ENCODE measurements around the gene FHL1.

FHL1 gene

DNA sequence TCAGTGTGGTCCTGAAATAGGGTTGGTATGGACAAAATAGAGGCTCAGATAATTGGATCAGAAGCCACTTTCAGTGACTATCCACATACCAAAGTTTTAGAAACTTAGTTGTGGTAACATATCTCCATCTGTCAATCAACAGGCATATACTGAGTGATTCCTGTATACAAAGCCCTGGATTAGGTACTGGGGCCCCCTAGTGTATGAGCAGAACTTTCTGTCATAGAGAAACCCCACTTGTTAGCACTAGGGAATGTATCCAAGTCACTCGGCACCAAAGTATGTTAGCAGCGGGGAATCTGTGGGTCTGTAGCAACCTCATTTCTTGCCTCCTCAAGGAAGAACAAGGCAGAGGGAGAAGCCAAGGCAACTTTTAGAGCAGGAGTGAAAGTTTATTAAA, 53.1 kb downstream of the FHL1 start:
- H3K4me1 ChIP-seq (ENCODE audit: control insufficient read depth in 1 of 2, insufficient read depth in 2 of 2, low read length in 2 of 2), result peaks cover 12 to 26% of the 10 kb centered on the region in 2 donors
- no peaks in the 10 kb centered on the region for H3K27me3 ChIP-seq (ENCODE audit: low read depth, low read length)
- H3K4me3 ChIP-seq (ENCODE audit: low read depth in 1 of 2, low read length in 2 of 2), result peak overlapping the region; percentile 16 to 19
- H3K36me3 ChIP-seq (ENCODE audit: control insufficient read depth in 1 of 2, insufficient read depth in 2 of 2, low read length in 2 of 2), result no peaks in the 10 kb centered on the region
- peak overlapping the region; percentile 77 for H3K27ac ChIP-seq (ENCODE audit: low read length)
- H3K9me3 ChIP-seq (ENCODE audit: control insufficient read depth in 1 of 2, low read length in 2 of 2), result no peaks in the 10 kb centered on the region

DNA sequence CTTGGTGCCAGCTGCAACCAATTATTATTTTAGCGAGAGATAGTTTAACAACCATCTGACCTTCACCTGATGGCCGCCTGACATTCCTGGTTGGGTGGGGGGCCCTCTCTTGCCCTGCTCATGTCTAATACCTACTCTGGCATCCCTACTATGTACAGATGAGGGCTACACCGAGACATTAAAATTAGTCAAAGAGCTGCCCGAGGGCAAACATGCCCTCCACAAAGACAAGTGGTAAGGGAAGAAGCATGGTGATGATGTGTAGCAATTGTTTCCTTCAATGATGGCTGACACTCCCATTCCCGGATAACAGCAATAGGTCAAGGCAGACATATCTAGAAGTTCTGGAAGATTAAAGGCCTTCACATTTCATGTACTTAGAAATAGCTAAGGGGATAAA, 54.3 kb downstream of the FHL1 start:
- no peak overlapping the region for H3K4me3 ChIP-seq (ENCODE audit: low read depth in 1 of 2, low read length in 2 of 2)
- H3K27me3 ChIP-seq (ENCODE audit: low read depth, low read length), result no peaks in the 10 kb centered on the region
- H3K4me1 ChIP-seq (ENCODE audit: control insufficient read depth in 1 of 2, insufficient read depth in 2 of 2, low read length in 2 of 2), result peaks cover 8 to 37% of the 10 kb centered on the region in 2 donors
- no peaks in the 10 kb centered on the region for H3K9me3 ChIP-seq (ENCODE audit: control insufficient read depth in 1 of 2, low read length in 2 of 2)
- peak overlapping the region; percentile 49 for H3K27ac ChIP-seq (ENCODE audit: low read length)
- H3K36me3 ChIP-seq (ENCODE audit: control insufficient read depth in 1 of 2, insufficient read depth in 2 of 2, low read length in 2 of 2), result peaks cover 1 to 4% of the 10 kb centered on the region in 2 donors

DNA sequence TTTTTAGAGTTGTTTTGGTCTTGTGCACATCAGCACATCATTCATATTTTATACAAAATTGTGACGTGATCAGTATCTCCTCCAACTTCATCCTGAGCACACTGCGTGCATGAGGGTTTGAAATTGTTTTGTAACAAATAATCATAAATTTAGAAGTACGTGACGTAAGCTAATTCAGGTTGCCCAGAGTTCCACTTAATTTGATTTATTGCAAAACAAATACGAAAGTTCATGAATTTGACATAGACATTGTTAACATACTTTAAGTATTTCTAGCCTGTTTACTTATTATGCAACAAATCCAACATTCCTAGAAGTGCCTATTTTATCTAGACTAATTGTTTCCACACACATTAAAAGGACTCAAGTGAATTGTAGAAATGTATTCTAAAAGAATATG, 55.6 kb downstream of the FHL1 start:
- H3K36me3 ChIP-seq (ENCODE audit: control insufficient read depth in 1 of 2, insufficient read depth in 2 of 2, low read length in 2 of 2), result peaks cover 8 to 13% of the 10 kb centered on the region in 2 donors
- no peaks in the 10 kb centered on the region for H3K27me3 ChIP-seq (ENCODE audit: low read depth, low read length)
- H3K4me1 ChIP-seq (ENCODE audit: control insufficient read depth in 1 of 2, insufficient read depth in 2 of 2, low read length in 2 of 2), result peaks cover 8 to 49% of the 10 kb centered on the region in 2 donors
- H3K9me3 ChIP-seq (ENCODE audit: control insufficient read depth in 1 of 2, low read length in 2 of 2), result no peaks in the 10 kb centered on the region
- peak overlapping the region; percentile 74 for H3K27ac ChIP-seq (ENCODE audit: low read length)
- no peak overlapping the region for H3K4me3 ChIP-seq (ENCODE audit: low read depth in 1 of 2, low read length in 2 of 2)

DNA sequence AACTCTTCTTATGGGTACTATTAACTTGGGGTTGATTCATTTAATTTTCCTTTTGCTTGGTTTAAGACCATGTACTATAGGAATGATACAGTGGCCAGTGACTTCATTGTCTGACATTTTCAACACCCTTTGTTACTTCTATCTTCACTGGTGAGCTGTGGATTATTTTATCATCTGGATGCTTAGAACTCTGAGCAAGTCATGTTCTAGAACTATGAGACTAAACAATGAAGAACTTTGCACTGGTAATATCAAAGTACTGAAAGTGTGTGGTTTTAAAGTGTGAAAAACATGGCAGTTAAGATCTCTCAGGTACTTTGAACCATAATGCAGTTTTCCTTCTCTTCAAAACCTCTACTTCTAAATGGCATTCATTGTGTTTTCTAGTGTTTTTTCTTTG, 56.1 kb downstream of the FHL1 start:
- H3K4me3 ChIP-seq (ENCODE audit: low read depth in 1 of 2, low read length in 2 of 2), result no peak overlapping the region
- peaks cover 11 to 18% of the 10 kb centered on the region in 2 donors for H3K36me3 ChIP-seq (ENCODE audit: control insufficient read depth in 1 of 2, insufficient read depth in 2 of 2, low read length in 2 of 2)
- H3K27ac ChIP-seq (ENCODE audit: low read length), result peak overlapping the region; percentile 74
- no peaks in the 10 kb centered on the region for H3K9me3 ChIP-seq (ENCODE audit: control insufficient read depth in 1 of 2, low read length in 2 of 2)
- peaks cover 8 to 55% of the 10 kb centered on the region in 2 donors for H3K4me1 ChIP-seq (ENCODE audit: control insufficient read depth in 1 of 2, insufficient read depth in 2 of 2, low read length in 2 of 2)
- H3K27me3 ChIP-seq (ENCODE audit: low read depth, low read length), result no peaks in the 10 kb centered on the region

DNA sequence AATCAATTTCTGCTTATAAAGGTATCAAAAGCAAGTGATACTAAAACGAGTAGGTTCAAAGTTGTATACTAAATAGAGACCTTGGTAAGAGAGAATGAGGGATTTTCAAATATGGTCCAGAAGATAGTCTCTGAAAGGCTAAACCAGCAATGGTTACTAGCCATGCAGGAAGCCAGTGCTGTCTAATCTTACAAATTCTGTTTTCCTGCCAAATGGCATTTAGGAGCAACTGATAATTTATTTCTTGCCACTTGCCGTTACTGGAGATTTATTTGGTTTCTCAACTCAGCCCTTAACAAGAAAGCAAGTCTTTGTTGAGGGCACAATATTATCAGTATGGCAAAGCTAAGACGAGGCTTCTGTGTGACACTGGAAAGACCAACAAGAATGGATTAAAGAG, 56.6 kb downstream of the FHL1 start:
- no peaks in the 10 kb centered on the region for H3K27me3 ChIP-seq (ENCODE audit: low read depth, low read length)
- H3K36me3 ChIP-seq (ENCODE audit: control insufficient read depth in 1 of 2, insufficient read depth in 2 of 2, low read length in 2 of 2), result peaks cover 11 to 18% of the 10 kb centered on the region in 2 donors
- peak overlapping the region; percentile 74 for H3K27ac ChIP-seq (ENCODE audit: low read length)
- peaks cover 8 to 58% of the 10 kb centered on the region in 2 donors for H3K4me1 ChIP-seq (ENCODE audit: control insufficient read depth in 1 of 2, insufficient read depth in 2 of 2, low read length in 2 of 2)
- no peaks in the 10 kb centered on the region for H3K9me3 ChIP-seq (ENCODE audit: control insufficient read depth in 1 of 2, low read length in 2 of 2)
- H3K4me3 ChIP-seq (ENCODE audit: low read depth in 1 of 2, low read length in 2 of 2), result peak overlapping the region in 1 of 2 donors; percentile 49

DNA sequence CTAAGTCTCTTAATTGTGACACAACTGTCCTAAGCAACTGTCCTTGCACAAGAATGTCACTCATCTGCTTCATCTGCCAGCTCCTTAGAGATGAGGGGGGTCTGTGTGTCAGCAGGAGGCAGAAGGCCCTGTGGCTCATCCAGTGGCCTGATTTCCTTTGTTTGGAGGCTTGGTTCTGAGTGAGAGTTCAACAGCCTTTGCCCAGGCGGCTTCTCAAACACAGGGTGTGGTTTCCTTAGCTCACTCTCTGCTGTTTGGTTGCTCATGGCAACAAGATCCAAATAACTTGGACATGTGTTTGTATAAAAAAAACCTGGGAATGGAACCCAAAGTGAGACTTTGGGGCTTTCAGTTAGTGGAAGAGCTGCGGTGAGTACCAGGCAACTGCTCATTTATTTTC, 57.2 kb downstream of the FHL1 start:
- Histone ChIP-seq H3K27me3 (ENCODE audit: low read depth, low read length) (no peaks in the 10 kb centered on the region), H3K36me3 (ENCODE audit: control insufficient read depth in 1 of 2, insufficient read depth in 2 of 2, low read length in 2 of 2) (peaks cover 14 to 18% of the 10 kb centered on the region in 2 donors), H3K4me3 (ENCODE audit: low read depth in 1 of 2, low read length in 2 of 2) (peak overlapping the region; percentile 23 to 49), H3K27ac (ENCODE audit: low read length) (peak overlapping the region; percentile 74), H3K9me3 (ENCODE audit: control insufficient read depth in 1 of 2, low read length in 2 of 2) (no peaks in the 10 kb centered on the region), H3K4me1 (ENCODE audit: control insufficient read depth in 1 of 2, insufficient read depth in 2 of 2, low read length in 2 of 2) (peaks cover 8 to 61% of the 10 kb centered on the region in 2 donors)

DNA sequence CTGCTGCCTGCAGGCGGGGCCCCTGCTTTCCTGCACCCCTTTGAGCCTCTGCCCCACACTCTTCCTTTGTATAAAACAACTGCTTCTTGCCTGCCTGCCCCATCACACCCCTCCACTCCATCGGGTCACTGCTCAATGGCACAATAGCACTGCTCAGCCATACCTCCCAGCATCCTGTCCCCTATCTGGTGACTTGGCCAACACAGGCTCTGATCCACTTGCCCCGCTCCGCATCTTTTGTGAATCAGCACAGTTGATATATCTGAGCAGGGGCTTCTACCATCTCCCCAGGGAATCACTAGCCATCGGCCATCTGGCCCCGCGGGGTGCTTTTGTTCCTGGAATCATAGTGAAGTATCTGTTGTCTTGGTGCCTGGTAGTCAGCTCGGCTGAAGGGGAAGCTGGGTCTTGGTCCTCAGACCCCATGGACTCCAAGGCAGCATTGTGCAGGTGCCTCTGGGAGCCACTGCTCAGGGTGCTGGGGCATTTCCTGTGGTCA, 58.6 kb downstream of the FHL1 start:
- Histone ChIP-seq H3K9me3 (ENCODE audit: control insufficient read depth in 1 of 2, low read length in 2 of 2) (no peaks in the 10 kb centered on the region), H3K27ac (ENCODE audit: low read length) (peak overlapping the region; percentile 74), H3K36me3 (ENCODE audit: control insufficient read depth in 1 of 2, insufficient read depth in 2 of 2, low read length in 2 of 2) (peaks cover 16 to 18% of the 10 kb centered on the region in 2 donors), H3K4me3 (ENCODE audit: low read depth in 1 of 2, low read length in 2 of 2) (peak overlapping the region; percentile 21 to 49), H3K4me1 (ENCODE audit: control insufficient read depth in 1 of 2, insufficient read depth in 2 of 2, low read length in 2 of 2) (peaks cover 8 to 61% of the 10 kb centered on the region in 2 donors), H3K27me3 (ENCODE audit: low read depth, low read length) (no peaks in the 10 kb centered on the region)

DNA sequence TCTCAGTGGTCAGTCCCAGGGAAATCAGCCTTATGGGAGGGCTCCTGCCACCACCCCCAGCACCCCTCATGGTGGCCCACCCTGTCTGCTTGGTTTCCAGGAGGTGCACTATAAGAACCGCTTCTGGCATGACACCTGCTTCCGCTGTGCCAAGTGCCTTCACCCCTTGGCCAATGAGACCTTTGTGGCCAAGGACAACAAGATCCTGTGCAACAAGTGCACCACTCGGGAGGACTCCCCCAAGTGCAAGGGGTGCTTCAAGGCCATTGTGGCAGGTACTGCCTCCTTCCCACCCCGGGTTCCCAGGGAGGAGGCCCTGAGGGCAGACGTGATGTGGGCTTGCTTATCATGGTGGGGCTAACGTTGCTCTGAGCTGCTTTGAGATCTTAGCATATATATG, 59.6 kb downstream of the FHL1 start:
- Histone ChIP-seq H3K4me3 (ENCODE audit: low read depth in 1 of 2, low read length in 2 of 2) (peak overlapping the region; percentile 21 to 49), H3K4me1 (ENCODE audit: control insufficient read depth in 1 of 2, insufficient read depth in 2 of 2, low read length in 2 of 2) (peaks cover 8 to 54% of the 10 kb centered on the region in 2 donors), H3K27ac (ENCODE audit: low read length) (peak overlapping the region; percentile 23)

DNA sequence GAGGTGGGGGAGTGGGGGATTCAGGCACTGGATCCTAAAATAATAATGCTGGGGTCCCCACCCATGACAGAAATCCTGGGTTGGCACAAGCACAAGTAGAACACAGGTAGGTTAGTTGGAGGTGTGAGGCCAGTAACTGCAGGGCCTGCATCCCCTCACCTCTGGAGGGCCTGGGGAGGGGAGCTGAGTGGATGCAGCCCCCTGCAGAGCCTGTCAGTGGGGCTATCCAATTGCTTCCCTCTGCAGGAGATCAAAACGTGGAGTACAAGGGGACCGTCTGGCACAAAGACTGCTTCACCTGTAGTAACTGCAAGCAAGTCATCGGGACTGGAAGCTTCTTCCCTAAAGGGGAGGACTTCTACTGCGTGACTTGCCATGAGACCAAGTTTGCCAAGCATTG, 60.2 kb downstream of the FHL1 start:
- Histone ChIP-seq H3K27ac (ENCODE audit: low read length) (no peak overlapping the region), H3K9me3 (ENCODE audit: control insufficient read depth in 1 of 2, low read length in 2 of 2) (no peaks in the 10 kb centered on the region), H3K4me3 (ENCODE audit: low read depth in 1 of 2, low read length in 2 of 2) (peak overlapping the region in 1 of 2 donors; percentile 24), H3K36me3 (ENCODE audit: control insufficient read depth in 1 of 2, insufficient read depth in 2 of 2, low read length in 2 of 2) (peaks cover 18 to 21% of the 10 kb centered on the region in 2 donors), H3K4me1 (ENCODE audit: control insufficient read depth in 1 of 2, insufficient read depth in 2 of 2, low read length in 2 of 2) (peaks cover 8 to 54% of the 10 kb centered on the region in 2 donors), H3K27me3 (ENCODE audit: low read depth, low read length) (no peaks in the 10 kb centered on the region)

More for the DNA sequence above, 59.6 kb downstream of the FHL1 start:
- no peaks in the 10 kb centered on the region for H3K27me3 ChIP-seq (ENCODE audit: low read depth, low read length)
- no peaks in the 10 kb centered on the region for H3K9me3 ChIP-seq (ENCODE audit: control insufficient read depth in 1 of 2, low read length in 2 of 2)
- H3K36me3 ChIP-seq (ENCODE audit: control insufficient read depth in 1 of 2, insufficient read depth in 2 of 2, low read length in 2 of 2), result peaks cover 18 to 21% of the 10 kb centered on the region in 2 donors

DNA sequence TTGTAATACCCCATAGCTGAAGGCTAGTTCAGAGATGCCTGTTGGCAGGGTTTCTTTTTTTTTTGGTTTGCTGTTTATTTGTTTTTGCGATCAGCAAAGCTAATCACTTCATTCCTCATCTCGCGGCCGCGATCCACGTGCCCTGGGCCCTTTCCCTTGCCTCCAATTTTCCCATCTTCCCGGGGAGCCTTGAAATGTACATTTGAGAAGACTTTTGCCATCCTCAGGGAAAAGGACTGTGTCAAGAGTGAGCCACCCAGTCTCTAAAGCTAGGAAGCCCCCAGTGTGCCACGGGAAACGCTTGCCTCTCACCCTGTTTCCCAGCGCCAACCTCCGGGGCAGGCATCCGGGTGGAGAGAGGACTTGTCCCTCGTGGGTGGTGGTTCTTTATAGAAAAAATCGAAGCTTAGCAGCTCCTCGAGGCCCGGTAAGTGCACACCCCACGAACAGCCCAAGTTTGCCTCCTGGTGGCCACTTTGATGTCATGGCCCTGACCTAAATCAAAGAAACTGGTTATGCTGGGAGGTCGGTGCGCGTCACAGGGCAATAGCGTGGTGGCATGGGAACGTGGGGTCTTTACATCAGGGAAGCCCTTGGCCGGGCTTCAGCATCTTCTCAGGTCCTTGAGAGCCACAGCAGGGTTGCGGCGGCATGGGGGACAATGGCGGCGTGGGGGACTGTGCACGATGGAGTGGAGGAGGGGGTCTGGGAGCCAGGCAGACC, 61.8 kb downstream of the FHL1 start:
- no peak overlapping the region for H3K4me3 ChIP-seq (ENCODE audit: low read depth in 1 of 2, low read length in 2 of 2)
- H3K27me3 ChIP-seq (ENCODE audit: low read depth, low read length), result no peaks in the 10 kb centered on the region
- peaks cover 18 to 21% of the 10 kb centered on the region in 2 donors for H3K36me3 ChIP-seq (ENCODE audit: control insufficient read depth in 1 of 2, insufficient read depth in 2 of 2, low read length in 2 of 2)
- peaks cover 1 to 44% of the 10 kb centered on the region in 2 donors for H3K4me1 ChIP-seq (ENCODE audit: control insufficient read depth in 1 of 2, insufficient read depth in 2 of 2, low read length in 2 of 2)
- H3K27ac ChIP-seq (ENCODE audit: low read length), result peak overlapping the region; percentile 16
- H3K9me3 ChIP-seq (ENCODE audit: control insufficient read depth in 1 of 2, low read length in 2 of 2), result no peaks in the 10 kb centered on the region

DNA sequence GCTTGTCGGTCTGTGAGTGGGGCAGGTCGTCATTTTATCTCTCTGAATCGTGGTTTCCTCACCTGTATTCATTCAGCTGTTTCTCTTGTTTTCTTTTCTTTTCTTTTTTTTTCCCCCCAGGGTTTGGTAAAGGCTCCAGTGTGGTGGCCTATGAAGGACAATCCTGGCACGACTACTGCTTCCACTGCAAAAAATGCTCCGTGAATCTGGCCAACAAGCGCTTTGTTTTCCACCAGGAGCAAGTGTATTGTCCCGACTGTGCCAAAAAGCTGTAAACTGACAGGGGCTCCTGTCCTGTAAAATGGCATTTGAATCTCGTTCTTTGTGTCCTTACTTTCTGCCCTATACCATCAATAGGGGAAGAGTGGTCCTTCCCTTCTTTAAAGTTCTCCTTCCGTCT, 62.4 kb downstream of the FHL1 start:
- no peaks in the 10 kb centered on the region for H3K9me3 ChIP-seq (ENCODE audit: control insufficient read depth in 1 of 2, low read length in 2 of 2)
- peaks cover 18 to 21% of the 10 kb centered on the region in 2 donors for H3K36me3 ChIP-seq (ENCODE audit: control insufficient read depth in 1 of 2, insufficient read depth in 2 of 2, low read length in 2 of 2)
- peaks cover 0 to 44% of the 10 kb centered on the region in 2 donors for H3K4me1 ChIP-seq (ENCODE audit: control insufficient read depth in 1 of 2, insufficient read depth in 2 of 2, low read length in 2 of 2)
- no peak overlapping the region for H3K4me3 ChIP-seq (ENCODE audit: low read depth in 1 of 2, low read length in 2 of 2)
- peak overlapping the region; percentile 16 for H3K27ac ChIP-seq (ENCODE audit: low read length)
- H3K27me3 ChIP-seq (ENCODE audit: low read depth, low read length), result no peaks in the 10 kb centered on the region

Data from muscle layer of duodenum (tissue), 2 donors.